Tibial artery (tissue), 4 donors: ENCODE data around the gene SLC5A11.
A peak's percentile ranks its signal among the peaks of the same experiment; 100 is the strongest.

ENCODE experiments used
- DNase-seq, 2 donors: peaks; one replicate each; pipeline ENCODE4 v3.0.0-alpha.2; 2019
- H3K27ac ChIP-seq, 2 donors: fragments of 200-600 bp; sonication (generic) in 1 of 2; 1 replicate in 1 of 2; 2 replicates in 1 of 2; pipeline ENCODE4 v1.5.1; 2018 to 2019; ENCODE audit warnings: mild to moderate bottlenecking in 1 of 2
- H3K27me3 ChIP-seq, 2 donors: fragments of 200-600 bp; sonication (generic) in 1 of 2; one replicate each; pipeline versions ENCODE4 v1.5.1 to v1.6.0; 2016 to 2019
- H3K36me3 ChIP-seq, 3 donors: fragments of 200-600 bp; sonication (generic) in 2 of 3; one replicate each; pipeline ENCODE4 v1.5.1; 2016 to 2019; ENCODE audit warnings: mild to moderate bottlenecking in 2 of 3
- H3K4me1 ChIP-seq, 4 donors: fragments of 200-600 bp; sonication (generic) in 2 of 4; 1 replicate in 3 of 4; 2 replicates in 1 of 4; pipeline ENCODE4 v1.5.1; 2016 to 2019
- H3K4me3 ChIP-seq, 2 donors: fragments of 200-600 bp; sonication (generic) in 1 of 2; 1 replicate in 1 of 2; 2 replicates in 1 of 2; pipeline ENCODE4 v1.5.1; 2018 to 2019; ENCODE audit warnings: mild to moderate bottlenecking in 2 of 2
- H3K9me3 ChIP-seq, 3 donors: fragments of 200-600 bp; sonication (generic) in 1 of 3; one replicate each; pipeline ENCODE4 v1.5.1; 2016 to 2019
- CTCF ChIP-seq, 2 experiments: fragments of 200-600 bp in 1 of 2; fragments of 450-650 bp in 1 of 2; IDR thresholded peaks; one replicate each; pipeline ENCODE4 v1.5.1; 2017 to 2019; ENCODE audit warnings: antibody characterized with exemption in 2 of 2, mild to moderate bottlenecking in 1 of 2, moderate library complexity in 1 of 2
- intact Hi-C: fragments of 100-400 bp; cut with DNase I; formaldehyde crosslinking; loops from one replicate; pipeline ENCODE4 v1.15.0; 2023; ENCODE audit warnings: low total_unique reads

Gene SLC5A11

GRCh38 chr16:24826817-24827566 lies 18.8 kb upstream of the SLC5A11 start:
- TF ChIP-seq CTCF (IDR thresholded peaks at IDR 0.05) = no peak
- no peaks in the 10 kb centered on the region for H3K4me1 ChIP-seq
- DNase-seq = no peak
- H3K9me3 ChIP-seq = no peaks in the 10 kb centered on the region
- H3K27me3 ChIP-seq = no peaks in the 10 kb centered on the region
- peak overlapping the region in 1 of 2 donors; percentile 18 for H3K27ac ChIP-seq
- H3K4me3 ChIP-seq = no peak overlapping the region
- peaks cover 43 to 69% (median 55%) of the 10 kb centered on the region in 3 donors for H3K36me3 ChIP-seq
- intact Hi-C loops = no loop called here

GRCh38 chr16:24829153-24829552 lies 16.6 kb upstream of the SLC5A11 start:
- H3K27ac ChIP-seq = no peak overlapping the region
- no peak for DNase-seq
- H3K36me3 ChIP-seq = peaks cover 23 to 48% (median 33%) of the 10 kb centered on the region in 3 donors
- no peak overlapping the region for H3K4me3 ChIP-seq
- no peaks in the 10 kb centered on the region for H3K4me1 ChIP-seq
- no peak for TF ChIP-seq CTCF (IDR thresholded peaks at IDR 0.05)
- H3K27me3 ChIP-seq = no peaks in the 10 kb centered on the region
- no peaks in the 10 kb centered on the region for H3K9me3 ChIP-seq
- intact Hi-C loops = no loop called here

GRCh38 chr16:24833352-24833751 lies 12.4 kb upstream of the SLC5A11 start:
- no peak for DNase-seq
- Histone ChIP-seq H3K27ac (no peak overlapping the region), H3K36me3 (peaks cover 5 to 17% (median 5%) of the 10 kb centered on the region in 3 donors), H3K4me1 (peaks cover 0 to 7% (median 1%) of the 10 kb centered on the region in 4 donors), H3K4me3 (no peak overlapping the region), H3K27me3 (no peaks in the 10 kb centered on the region), H3K9me3 (no peaks in the 10 kb centered on the region)
- TF ChIP-seq CTCF (IDR thresholded peaks at IDR 0.05) = no peak
- intact Hi-C loops = no loop called here

GRCh38 chr16:24834459-24835335 lies 11.1 kb upstream of the SLC5A11 start:
- no peaks in the 10 kb centered on the region for H3K27me3 ChIP-seq
- no peak overlapping the region for H3K4me3 ChIP-seq
- no peaks in the 10 kb centered on the region for H3K9me3 ChIP-seq
- peaks cover 0 to 3% (median 0%) of the 10 kb centered on the region in 3 donors for H3K36me3 ChIP-seq
- TF ChIP-seq CTCF (IDR thresholded peaks at IDR 0.05) = peak in 1 of 2 experiments; percentile 29
- DNase-seq = no peak
- no peak overlapping the region for H3K27ac ChIP-seq
- intact Hi-C loops = no loop called here
- H3K4me1 ChIP-seq = peaks cover 0 to 20% (median 11%) of the 10 kb centered on the region in 4 donors

GRCh38 chr16:24836836-24837235 lies 8.9 kb upstream of the SLC5A11 start:
- peaks cover 0 to 21% (median 11%) of the 10 kb centered on the region in 4 donors for H3K4me1 ChIP-seq
- no peak overlapping the region for H3K27ac ChIP-seq
- no peaks in the 10 kb centered on the region for H3K36me3 ChIP-seq
- intact Hi-C loops = no loop called here
- H3K4me3 ChIP-seq = no peak overlapping the region
- no peaks in the 10 kb centered on the region for H3K9me3 ChIP-seq
- no peak for DNase-seq
- TF ChIP-seq CTCF (IDR thresholded peaks at IDR 0.05) = no peak
- H3K27me3 ChIP-seq = no peaks in the 10 kb centered on the region
